OCI-LY7 (cell line): ENCODE results near the gene CDH12. TPM values are rescaled to one million over a fixed set of nuclear protein-coding genes. Genes with fewer than 3 reads are reported as not detected.
"Not testable (repeated sequence)": the region's sequence is repeated elsewhere in the genome, so short reads cannot be mapped to it uniquely, and the experiment has no call there.

Experiments
- BruUV-seq: library from RNA; stranded (reverse); fragments of 400-500 nt; replicated peaks from 2 replicates; lab custom pipeline; 2021; lab: Mats Ljungman, UMichigan
- CTCF ChIA-PET: fragments of 300-600 bp; sonication (Branson Sonifier 250); formaldehyde crosslinking; loops from one replicate; lab custom pipeline; 2022; ENCODE audit warnings: antibody characterized with exemption; ENCODE audit not compliant: unreplicated experiment; lab: Charles Lee
- POLR2A ChIA-PET: fragments of 300-600 bp; sonication (Branson Sonifier 250); formaldehyde crosslinking; loops from one replicate; lab custom pipeline; 2022; ENCODE audit warnings: antibody characterized with exemption; lab: Charles Lee
- DNase-seq: peaks from one replicate; pipeline ENCODE4 v3.0.0-alpha.2; 2015; ENCODE audit warnings: low spot score
- H2AFZ ChIP-seq: fragments of 200-600 bp; sonication (generic), shearing (Covaris generic); 2 replicates; pipeline ENCODE4 v1.6.1; 2014; ENCODE audit warnings: mild to moderate bottlenecking, antibody characterized with exemption, low read length, moderate library complexity
- H3K27ac ChIP-seq: fragments of 200-600 bp; sonication (generic); 2 replicates; pipeline ENCODE4 v1.5.1; 2014; ENCODE audit warnings: mixed run types, low read depth, mild to moderate bottlenecking, moderate library complexity, low read length, inconsistent platforms; ENCODE audit not compliant: poor library complexity, severe bottlenecking
- H3K36me3 ChIP-seq: fragments of 200-600 bp; sonication (generic); 2 replicates; pipeline ENCODE4 v1.6.1; 2014; ENCODE audit warnings: mild to moderate bottlenecking, antibody characterized with exemption, low read length, moderate library complexity, mixed read lengths; ENCODE audit not compliant: insufficient read depth
- H3K4me1 ChIP-seq: fragments of 200-600 bp; sonication (generic); 2 replicates; pipeline ENCODE4 v1.5.1; 2014; ENCODE audit warnings: mild to moderate bottlenecking, low read length; ENCODE audit not compliant: insufficient read depth, poor library complexity, severe bottlenecking
- H3K4me2 ChIP-seq: fragments of 200-600 bp; sonication (generic); 2 replicates; pipeline ENCODE4 v1.6.1; 2014; ENCODE audit warnings: mild to moderate bottlenecking, low read length
- H3K4me3 ChIP-seq: fragments of 200-600 bp; sonication (generic); 2 replicates; pipeline ENCODE4 v1.5.1; 2014; ENCODE audit warnings: mild to moderate bottlenecking, low read depth, low read length; ENCODE audit not compliant: poor library complexity, severe bottlenecking
- H3K79me2 ChIP-seq: fragments of 200-600 bp; sonication (generic); 2 replicates; pipeline ENCODE4 v1.6.1; 2016; ENCODE audit warnings: low read depth, mild to moderate bottlenecking, low read length, moderate library complexity, mixed read lengths; ENCODE audit not compliant: insufficient read depth
- H3K9me2 ChIP-seq: fragments of 200-600 bp; sonication (generic); 2 replicates; pipeline ENCODE4 v1.6.1; 2016; ENCODE audit warnings: mild to moderate bottlenecking, low read length, mixed read lengths; ENCODE audit not compliant: insufficient read depth
- H3K9me3 ChIP-seq: fragments of 200-600 bp; sonication (generic); 2 replicates; pipeline ENCODE4 v1.6.1; 2014; ENCODE audit warnings: mild to moderate bottlenecking, mixed run types, low read length, mixed read lengths
- H4K20me1 ChIP-seq: fragments of 200-600 bp; sonication (generic); 2 replicates; pipeline ENCODE4 v1.6.1; 2014; ENCODE audit warnings: mild to moderate bottlenecking, antibody characterized with exemption, low read length, moderate library complexity, mixed read lengths; ENCODE audit not compliant: insufficient read depth
- EZH2phosphoT487 ChIP-seq: fragments of 200-600 bp; sonication (generic); IDR thresholded peaks from 2 replicates; pipeline ENCODE4 v1.6.1; 2018; ENCODE audit warnings: low read depth, borderline replicate concordance, mild to moderate bottlenecking, mixed run types, antibody characterized with exemption, low read length, moderate library complexity, mixed read lengths
- intact Hi-C: fragments of 100-400 bp; cut with micrococcal nuclease; formaldehyde crosslinking; loops from one replicate; pipeline ENCODE4 v1.10.0; 2022; ENCODE audit not compliant: unreplicated experiment
- total RNA-seq, 2 experiments: library from RNA; depleted of rRNA in 1 of 2; stranded (reverse); fragments of >200 nt in 1 of 2; shearing (Covaris generic) in 1 of 2; gene quantifications; 2 replicates each; pipeline ENCODE4 v1.2.3, GENCODE V29; 2014 to 2022
- TF ChIP-seq, protein P1 (sequence below): fragments of 200-600 bp; sonication (generic); conservative IDR thresholded peaks from 2 replicates; pipeline ENCODE4 v1.5.1; 2014; ENCODE audit warnings: mild to moderate bottlenecking, antibody characterized with exemption, low read length, moderate library complexity, mixed read lengths

CDH12 gene
- total RNA-seq, 2 experiments from 2014 or later = not detected

DNA sequence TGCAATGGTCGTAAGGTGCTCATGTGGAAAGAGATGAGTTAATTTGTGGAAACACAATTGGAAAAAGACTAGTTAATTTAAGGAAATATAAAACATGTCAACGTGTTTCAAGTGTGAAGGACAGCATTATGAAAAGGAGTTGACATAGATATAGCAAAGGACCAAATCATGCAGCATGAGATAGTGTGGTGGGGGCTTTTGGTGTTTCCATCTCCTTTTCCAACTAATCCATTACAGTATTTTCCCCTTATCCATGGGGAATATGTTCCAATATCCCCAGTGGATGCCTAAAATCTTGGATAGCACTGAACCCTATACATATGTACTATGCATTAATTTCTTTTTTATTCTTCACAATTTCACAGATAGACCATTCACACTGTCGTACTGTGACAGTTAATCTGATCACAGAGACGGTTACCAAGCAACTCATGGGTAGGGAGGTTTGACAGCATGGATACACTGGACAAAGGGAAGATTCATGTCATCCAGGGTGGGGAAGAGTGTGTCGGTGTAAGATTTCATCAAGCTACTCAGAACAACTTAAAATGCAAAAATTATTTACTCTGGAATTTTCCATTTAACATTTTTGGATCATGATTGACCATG, 238.6 kb downstream of the CDH12 start:
- TF ChIP-seq, protein P1, sequence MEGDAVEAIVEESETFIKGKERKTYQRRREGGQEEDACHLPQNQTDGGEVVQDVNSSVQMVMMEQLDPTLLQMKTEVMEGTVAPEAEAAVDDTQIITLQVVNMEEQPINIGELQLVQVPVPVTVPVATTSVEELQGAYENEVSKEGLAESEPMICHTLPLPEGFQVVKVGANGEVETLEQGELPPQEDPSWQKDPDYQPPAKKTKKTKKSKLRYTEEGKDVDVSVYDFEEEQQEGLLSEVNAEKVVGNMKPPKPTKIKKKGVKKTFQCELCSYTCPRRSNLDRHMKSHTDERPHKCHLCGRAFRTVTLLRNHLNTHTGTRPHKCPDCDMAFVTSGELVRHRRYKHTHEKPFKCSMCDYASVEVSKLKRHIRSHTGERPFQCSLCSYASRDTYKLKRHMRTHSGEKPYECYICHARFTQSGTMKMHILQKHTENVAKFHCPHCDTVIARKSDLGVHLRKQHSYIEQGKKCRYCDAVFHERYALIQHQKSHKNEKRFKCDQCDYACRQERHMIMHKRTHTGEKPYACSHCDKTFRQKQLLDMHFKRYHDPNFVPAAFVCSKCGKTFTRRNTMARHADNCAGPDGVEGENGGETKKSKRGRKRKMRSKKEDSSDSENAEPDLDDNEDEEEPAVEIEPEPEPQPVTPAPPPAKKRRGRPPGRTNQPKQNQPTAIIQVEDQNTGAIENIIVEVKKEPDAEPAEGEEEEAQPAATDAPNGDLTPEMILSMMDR = no peak
- TF ChIP-seq EZH2phosphoT487 = no peak
- no peak overlapping the region for H3K27ac ChIP-seq
- H3K79me2 ChIP-seq = no peaks in the 10 kb centered on the region
- no peaks in the 10 kb centered on the region; the same call in 1 of the 2 replicates for H3K9me3 ChIP-seq
- H3K9me2 ChIP-seq = no peaks in the 10 kb centered on the region
- H3K4me3 ChIP-seq = no peak overlapping the region
- intact Hi-C loops = no loop called here
- CTCF ChIA-PET = no interaction called here
- no peaks in the 10 kb centered on the region for H3K36me3 ChIP-seq
- DNase-seq = no peak
- no peak overlapping the region for H3K4me2 ChIP-seq
- no peaks in the 10 kb centered on the region for H3K4me1 ChIP-seq
- POLR2A ChIA-PET = interaction anchor here (1.5 kb wide), 1 partner anchor 16 kb away, joined by 3 read pairs; no protein-coding TSS in a partner anchor
- H4K20me1 ChIP-seq = no peaks in the 10 kb centered on the region
- BruUV-seq = no TSS peak
- H2AFZ ChIP-seq = no peak overlapping the region

- no peaks in the 10 kb centered on the region; the same call in 1 of the 2 replicates for H3K9me3 ChIP-seq
- CTCF ChIA-PET = no interaction called here
- H2AFZ ChIP-seq = no peak overlapping the region
- no peak for TF ChIP-seq EZH2phosphoT487
- TF ChIP-seq, protein P1 = no peak
- no peak for DNase-seq
- no peaks in the 10 kb centered on the region for H3K79me2 ChIP-seq
- H4K20me1 ChIP-seq = no peaks in the 10 kb centered on the region
- intact Hi-C loops = no loop called here
- H3K27ac ChIP-seq = no peak overlapping the region
- no peaks in the 10 kb centered on the region for H3K9me2 ChIP-seq
- no peak overlapping the region for H3K4me3 ChIP-seq
- H3K4me1 ChIP-seq = no peaks in the 10 kb centered on the region
- no peaks in the 10 kb centered on the region for H3K36me3 ChIP-seq
- no TSS peak for BruUV-seq
- POLR2A ChIA-PET = no interaction called here
- no peak overlapping the region for H3K4me2 ChIP-seq
These were observed 240.2 kb downstream of the CDH12 start for GRCh38 chr5:22612928-22613327.

- BruUV-seq = no TSS peak
- CTCF ChIA-PET = no interaction called here
- H3K4me1 ChIP-seq = no peaks in the 10 kb centered on the region
- H4K20me1 ChIP-seq = no peaks in the 10 kb centered on the region
- H3K9me3 ChIP-seq = no peaks in the 10 kb centered on the region; the same call in 1 of the 2 replicates
- no peak overlapping the region for H2AFZ ChIP-seq
- no peaks in the 10 kb centered on the region for H3K79me2 ChIP-seq
- H3K27ac ChIP-seq = no peak overlapping the region
- H3K36me3 ChIP-seq = no peaks in the 10 kb centered on the region
- H3K4me3 ChIP-seq = no peak overlapping the region
- intact Hi-C loops = no loop called here
- no peak for TF ChIP-seq EZH2phosphoT487
- TF ChIP-seq, protein P1 = no peak
- DNase-seq = no peak
- POLR2A ChIA-PET = no interaction called here
- H3K4me2 ChIP-seq = no peak overlapping the region
- no peaks in the 10 kb centered on the region for H3K9me2 ChIP-seq
These were observed 241.8 kb downstream of the CDH12 start for GRCh38 chr5:22611327-22611726.

DNA sequence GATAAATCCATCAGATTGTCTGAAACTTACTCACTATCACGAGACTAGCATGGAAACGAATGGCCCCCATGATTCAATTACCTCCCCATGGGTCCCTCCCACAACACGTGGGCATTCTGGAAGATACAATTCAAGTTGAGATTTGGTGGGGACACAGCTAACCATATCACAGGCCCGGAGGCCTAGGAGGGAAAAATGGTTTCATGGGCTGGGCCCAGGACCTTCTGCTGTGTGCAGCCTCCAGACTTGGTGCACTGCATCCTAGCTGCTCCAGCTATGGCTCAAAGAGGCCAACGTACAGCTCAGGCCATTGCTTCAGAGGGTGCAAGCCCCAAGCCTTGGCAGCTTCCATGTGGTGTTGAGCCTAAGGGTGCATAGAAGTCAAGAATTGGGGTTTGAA, 245.6 kb downstream of the CDH12 start:
- H4K20me1 ChIP-seq, H3K36me3 ChIP-seq, H3K9me2 ChIP-seq, H2AFZ ChIP-seq, BruUV-seq, CTCF ChIA-PET, DNase-seq, H3K4me1 ChIP-seq, H3K79me2 ChIP-seq, H3K9me3 ChIP-seq, intact Hi-C loops, H3K4me2 ChIP-seq, H3K27ac ChIP-seq, H3K4me3 ChIP-seq: not testable (repeated sequence)
- POLR2A ChIA-PET = interaction anchor here (0.7 kb wide), 1 partner anchor 829 kb away, joined by 3 read pairs; no protein-coding TSS in a partner anchor
